HEK293T (cell line): ENCODE measurements around the gene ARMH3.

Experiments
- CTCF ChIA-PET: fragments of 350-600 bp; formaldehyde crosslinking; extraction: SDS; loops from one replicate; lab custom pipeline; 2021; ENCODE audit warnings: antibody characterized with exemption, inconsistent platforms; lab: Yijun Ruan, JAX
- POLR2A ChIA-PET: fragments of 350-600 bp; formaldehyde crosslinking; extraction: SDS; loops from one replicate; lab custom pipeline; 2020; ENCODE audit warnings: antibody characterized with exemption, inconsistent platforms; lab: Yijun Ruan, JAX
- DNase-seq: peaks from one replicate; pipeline ENCODE4 v3.0.0; 2012; ENCODE audit warnings: mixed read lengths; ENCODE audit errors: extremely low spot score
- ARNT ChIP-seq: fragments of 450-650 bp; IDR thresholded peaks from 2 replicates; pipeline ENCODE4 v1.6.1; 2017; ENCODE audit warnings: mild to moderate bottlenecking
- BHLHE40 ChIP-seq: fragments of 450-650 bp; IDR thresholded peaks from 2 replicates; pipeline ENCODE4 v1.6.1; 2016; ENCODE audit warnings: mild to moderate bottlenecking, moderate library complexity, borderline replicate concordance
- CTBP1 ChIP-seq: fragments of 450-650 bp; IDR thresholded peaks from 2 replicates; pipeline ENCODE4 v1.6.1; 2016; ENCODE audit warnings: borderline replicate concordance
- ELF4 ChIP-seq: fragments of 450-650 bp; IDR thresholded peaks from 2 replicates; pipeline ENCODE4 v1.6.1; 2017; ENCODE audit warnings: antibody characterized with exemption
- FOXA1 ChIP-seq: fragments of 450-650 bp; IDR thresholded peaks from 2 replicates; pipeline ENCODE4 v1.6.1; 2016; ENCODE audit warnings: mild to moderate bottlenecking
- FOXK2 ChIP-seq: fragments of 450-650 bp; IDR thresholded peaks from 2 replicates; pipeline ENCODE4 v1.6.1; 2016; ENCODE audit warnings: mild to moderate bottlenecking
- FOXM1 ChIP-seq: fragments of 450-650 bp; IDR thresholded peaks from 2 replicates; pipeline ENCODE4 v1.6.1; 2017; ENCODE audit warnings: mild to moderate bottlenecking, borderline replicate concordance
- HDGF ChIP-seq: fragments of 450-650 bp; IDR thresholded peaks from 2 replicates; pipeline ENCODE4 v1.6.1; 2017; ENCODE audit warnings: antibody characterized with exemption, borderline replicate concordance
- L3MBTL2 ChIP-seq: fragments of 450-650 bp; conservative IDR thresholded peaks from 2 replicates; pipeline ENCODE4 v1.6.1; 2016; ENCODE audit warnings: mild to moderate bottlenecking
- LEF1 ChIP-seq: fragments of 450-650 bp; IDR thresholded peaks from 2 replicates; pipeline ENCODE4 v1.6.1; 2017; ENCODE audit warnings: mild to moderate bottlenecking, borderline replicate concordance
- NFRKB ChIP-seq: fragments of 450-650 bp; IDR thresholded peaks from 2 replicates; pipeline ENCODE4 v1.6.1; 2016; ENCODE audit warnings: mild to moderate bottlenecking, moderate library complexity
- PKNOX1 ChIP-seq: fragments of 450-650 bp; IDR thresholded peaks from 2 replicates; pipeline ENCODE4 v1.6.1; 2016
- SP1 ChIP-seq: fragments of 450-650 bp; IDR thresholded peaks from 2 replicates; pipeline ENCODE4 v1.6.1; 2017
- SUZ12 ChIP-seq: fragments of 450-650 bp; IDR thresholded peaks from 2 replicates; pipeline ENCODE4 v1.6.1; 2016; ENCODE audit warnings: mild to moderate bottlenecking
- TARDBP ChIP-seq: fragments of 450-650 bp; IDR thresholded peaks from 2 replicates; pipeline ENCODE4 v1.6.1; 2016
- ZNF384 ChIP-seq: fragments of 450-650 bp; IDR thresholded peaks from 2 replicates; pipeline ENCODE4 v1.6.1; 2016

The ARMH3 gene

DNA sequence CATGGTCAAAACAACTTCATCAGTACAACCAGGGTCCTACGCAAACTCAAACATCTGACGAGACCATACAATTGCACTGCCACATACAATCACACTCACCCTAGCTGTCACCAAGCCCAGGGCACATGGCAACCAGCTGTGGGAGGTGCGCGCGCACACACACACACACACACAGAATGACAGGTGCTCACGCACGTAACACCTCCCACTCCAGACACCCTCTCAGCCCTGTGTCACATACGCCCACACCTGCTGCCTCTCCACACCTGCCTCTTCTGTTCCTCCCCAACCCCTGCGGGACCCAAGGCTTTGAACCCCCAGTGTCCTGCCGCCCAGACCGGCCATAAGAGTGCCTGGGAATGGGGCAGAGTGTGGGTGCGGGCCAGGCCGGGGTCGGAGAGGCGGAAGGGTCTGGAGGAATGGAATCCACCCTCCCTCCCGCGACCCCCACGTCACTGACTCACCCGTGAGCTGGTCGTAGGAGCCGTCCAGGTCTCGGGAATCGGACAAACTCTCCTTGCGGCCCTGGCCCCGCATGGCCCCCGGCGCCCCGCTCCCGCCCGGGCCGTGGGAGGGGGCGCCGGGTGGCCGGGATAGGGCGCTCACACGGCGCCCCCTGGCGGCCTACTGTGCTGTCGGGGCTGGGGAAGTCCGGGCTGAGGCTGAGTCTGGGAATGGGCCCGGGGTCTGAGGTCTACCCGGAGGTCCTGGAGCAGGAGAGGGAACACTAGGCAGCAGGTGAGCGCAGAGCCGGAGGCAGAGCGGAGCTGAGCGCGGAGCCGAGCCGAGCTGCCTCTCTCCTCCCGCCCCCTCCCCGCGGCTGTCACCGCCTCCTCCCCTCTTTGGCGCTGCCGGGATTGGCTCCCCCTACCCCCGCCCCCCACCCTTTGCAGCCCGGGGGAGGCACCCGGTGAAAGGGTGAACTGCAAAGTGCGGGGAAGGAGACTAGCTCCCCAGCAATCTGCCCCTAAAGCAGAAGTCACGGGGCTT, 212.6 kb downstream of the ARMH3 start, which contains the start of gene KCNIP2:
KCNIP2 (minus strand) TSS at position 769 of the 990 bp plus-strand sequence; CDS start at position 537, 232 bp downstream.
- POLR2A ChIA-PET = no interaction called here
- TF ChIP-seq BHLHE40 (no peak), TARDBP (no peak), L3MBTL2 (no peak), HDGF (no peak), FOXM1 (no peak), CTBP1 (no peak), SUZ12 (no peak), ELF4 (no peak), ARNT (no peak), NFRKB (no peak), ZNF384 (no peak), FOXA1 (no peak), LEF1 (no peak)
- CTCF ChIA-PET = no interaction called here
- DNase-seq = peak; percentile 54

DNA sequence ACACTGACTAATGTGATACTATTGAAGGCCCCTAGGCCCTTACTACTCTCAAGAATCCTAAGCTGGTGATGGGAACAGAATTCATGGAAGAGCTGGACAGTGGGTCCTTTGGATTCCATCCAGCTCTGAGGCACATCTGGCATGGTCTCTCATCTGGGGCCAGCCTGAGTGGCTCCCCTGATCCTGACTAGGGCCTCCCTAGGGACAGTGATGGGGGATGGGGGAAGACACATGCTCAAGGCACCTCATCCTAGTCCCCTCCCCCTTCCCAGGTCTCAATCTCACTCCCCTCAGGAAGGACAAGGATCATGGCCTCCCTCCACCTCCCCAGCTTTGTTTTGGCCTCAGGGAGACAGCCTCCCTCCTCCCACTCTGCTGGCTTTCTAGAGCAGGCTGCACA, 214.1 kb downstream of the ARMH3 start:
- ChIA-PET CTCF (interaction anchor here (1.5 to 4.2 kb wide), 7 partner anchors 13 to 239 kb away, joined by 4 to 71 read pairs (median 7); no protein-coding TSS in a partner anchor), POLR2A (interaction anchor here (1.1 to 3.0 kb wide), 3 partner anchors 23 to 224 kb away, joined by 4 to 17 read pairs (median 7); partner anchors contain the start of gene OGA)
- no peak for DNase-seq
- TF ChIP-seq ZNF384 = no peak
- no peak for TF ChIP-seq FOXM1
- no peak for TF ChIP-seq L3MBTL2
- no peak for TF ChIP-seq PKNOX1
- TF ChIP-seq SP1 = no peak

GRCh38 chr10:101840741-101841453, 215.1 kb downstream of the ARMH3 start:
- no peak for TF ChIP-seq LEF1
- TF ChIP-seq ELF4 = no peak
- no peak for TF ChIP-seq L3MBTL2
- TF ChIP-seq HDGF = no peak
- TF ChIP-seq PKNOX1 = no peak
- no peak for TF ChIP-seq FOXK2
- TF ChIP-seq TARDBP = no peak
- no peak for TF ChIP-seq FOXM1
- no peak for TF ChIP-seq ARNT
- TF ChIP-seq BHLHE40 = no peak
- peak; percentile 95 for DNase-seq
- ChIA-PET CTCF (interaction anchor here (0.6 to 4.2 kb wide), 31 partner anchors 8 to 552 kb away, joined by 3 to 71 read pairs (median 4); no protein-coding TSS in a partner anchor), POLR2A (interaction anchor here (0.9 to 3.0 kb wide), 4 partner anchors 22 to 228 kb away, joined by 3 to 17 read pairs (median 6); partner anchors contain the start of gene OGA)

- POLR2A ChIA-PET = interaction anchor here (0.9 to 3.0 kb wide), 3 partner anchors 22 to 228 kb away, joined by 3 to 17 read pairs (median 7); partner anchors contain the start of gene OGA
- CTCF ChIA-PET = interaction anchor here (0.7 to 4.2 kb wide), 25 partner anchors 9 to 552 kb away, joined by 3 to 71 read pairs (median 5); no protein-coding TSS in a partner anchor
- no peak for DNase-seq
- no peak for TF ChIP-seq FOXA1
- no peak for TF ChIP-seq TARDBP
These were observed 215.8 kb downstream of the ARMH3 start for GRCh38 chr10:101840102-101840684.

GRCh38 chr10:101839416-101840063, 216.4 kb downstream of the ARMH3 start:
- ChIA-PET POLR2A (interaction anchor here (3.0 kb wide), 1 partner anchor 21 kb away, joined by 17 read pairs; the partner anchor contains the start of gene OGA), CTCF (interaction anchor here (1.5 to 4.2 kb wide), 8 partner anchors 9 to 237 kb away, joined by 3 to 71 read pairs (median 8); no protein-coding TSS in a partner anchor)
- TF ChIP-seq ZNF384 = no peak
- no peak for TF ChIP-seq TARDBP
- no peak for TF ChIP-seq SUZ12
- TF ChIP-seq SP1 = no peak
- TF ChIP-seq BHLHE40 = no peak
- no peak for TF ChIP-seq CTBP1
- no peak for TF ChIP-seq PKNOX1
- no peak for TF ChIP-seq ELF4
- TF ChIP-seq L3MBTL2 = no peak
- DNase-seq = peak; percentile 43
